Forelimb muscle (tissue), 1 donor: ENCODE results near the gene SMARCA2. TPM values are rescaled to one million over a fixed set of nuclear protein-coding genes. Genes with fewer than 3 reads are reported as not detected.
A peak's percentile ranks its signal among the peaks of the same experiment; 100 is the strongest.

Experiments used
- DNase-seq: peaks from one replicate; pipeline ENCODE4 v3.0.0-alpha.2; 2013; ENCODE audit warnings: low read depth
- polyA plus RNA-seq: library from polyadenylated mRNA; unstranded; fragments of 120-200 nt; gene quantifications from one replicate; pipeline ENCODE4 v1.2.1, GENCODE V29; 2013; ENCODE audit not compliant: insufficient read length

SMARCA2 gene
- polyA plus RNA-seq, 1 donor, result 75.9 TPM

DNA sequence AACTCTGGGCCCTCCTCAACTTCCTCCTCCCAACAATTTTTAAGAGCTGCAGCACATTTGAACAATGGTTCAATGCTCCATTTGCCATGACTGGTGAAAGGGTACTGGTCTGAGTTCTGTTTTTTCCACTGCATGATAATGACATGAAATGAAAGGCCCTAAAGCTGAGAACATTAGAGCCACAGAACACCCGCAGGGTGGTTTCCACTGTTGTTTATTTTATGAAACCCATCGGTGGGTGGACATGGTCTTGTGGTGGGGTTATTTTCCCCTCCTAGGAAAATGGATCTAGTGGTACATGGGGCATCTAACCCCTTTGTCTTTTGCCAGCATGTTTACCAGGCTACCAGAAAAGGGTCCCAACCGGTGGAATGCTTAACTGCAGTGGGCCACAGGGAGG, 71.8 kb downstream of the SMARCA2 start:
- DNase-seq, result no peak

DNA sequence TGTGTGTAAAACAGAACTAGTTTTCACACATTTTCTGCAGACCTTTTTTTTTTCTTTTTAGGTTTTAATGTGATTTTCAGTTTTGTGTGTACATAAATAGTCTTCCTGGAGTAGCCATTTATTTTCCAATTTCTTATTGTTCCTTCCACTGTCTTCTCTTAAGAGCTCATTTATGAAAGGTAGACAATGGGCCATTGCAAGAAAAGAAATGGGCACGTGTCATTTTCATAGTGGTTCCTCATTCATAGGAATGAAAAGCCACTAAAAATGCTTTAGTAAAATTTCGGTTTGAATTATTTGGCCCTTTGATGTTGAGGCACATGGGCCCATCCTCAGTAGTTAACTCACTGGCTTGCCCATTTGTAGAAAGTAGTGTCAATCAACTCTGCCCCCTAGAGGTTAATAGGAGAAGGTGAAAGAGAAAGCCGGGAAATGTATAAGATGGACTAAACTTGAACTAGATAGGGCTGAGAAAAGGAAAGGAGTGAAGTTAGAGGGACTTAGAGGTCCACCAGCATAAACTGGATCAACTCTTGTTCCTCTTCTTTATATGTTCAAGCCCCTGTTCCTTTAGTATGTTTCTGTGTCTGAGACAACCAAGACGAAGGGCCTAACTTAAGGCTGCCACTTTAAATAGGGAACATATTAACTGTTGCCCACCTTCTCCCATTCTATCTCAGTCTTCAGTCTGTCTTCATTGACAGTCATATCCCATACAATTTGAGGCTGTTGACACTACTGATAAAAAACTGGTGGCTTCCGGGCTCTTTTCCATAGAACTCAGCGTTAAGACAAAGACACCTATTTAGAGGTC, 72.6 kb downstream of the SMARCA2 start:
- no peak for DNase-seq

DNA sequence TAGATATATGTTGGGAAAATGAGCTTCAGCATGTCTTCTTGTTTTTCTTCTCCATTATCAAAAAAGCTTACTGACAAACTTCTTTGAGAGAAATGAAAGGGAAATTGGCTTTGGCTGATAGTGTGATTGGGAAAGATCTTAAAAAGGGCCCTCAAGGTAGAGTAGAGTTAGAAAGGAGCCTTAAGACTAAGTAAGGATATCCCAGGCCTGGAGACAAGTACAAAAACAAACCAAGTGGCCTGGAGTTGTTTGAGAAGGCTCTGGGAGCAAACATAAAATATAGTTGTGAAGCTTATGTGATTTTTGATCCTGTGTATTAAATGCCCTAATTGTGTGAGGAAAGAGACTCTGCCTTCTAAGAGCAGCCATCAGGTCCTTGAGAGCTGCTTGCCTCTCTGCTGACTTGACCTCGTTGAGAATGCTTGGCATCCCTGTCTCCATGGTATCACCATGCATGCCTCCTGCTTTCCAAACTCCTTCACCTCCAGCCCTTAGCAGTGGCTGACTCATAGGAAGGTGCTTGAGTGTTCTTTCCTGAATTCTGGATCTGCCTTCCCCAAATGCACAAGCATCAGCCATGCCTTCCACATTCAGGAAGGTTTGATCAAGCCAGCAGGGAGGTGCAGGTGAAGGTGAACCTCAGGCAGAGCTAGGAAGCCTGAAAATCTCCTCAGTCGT, 78.9 kb downstream of the SMARCA2 start:
- DNase-seq, result no peak

DNA sequence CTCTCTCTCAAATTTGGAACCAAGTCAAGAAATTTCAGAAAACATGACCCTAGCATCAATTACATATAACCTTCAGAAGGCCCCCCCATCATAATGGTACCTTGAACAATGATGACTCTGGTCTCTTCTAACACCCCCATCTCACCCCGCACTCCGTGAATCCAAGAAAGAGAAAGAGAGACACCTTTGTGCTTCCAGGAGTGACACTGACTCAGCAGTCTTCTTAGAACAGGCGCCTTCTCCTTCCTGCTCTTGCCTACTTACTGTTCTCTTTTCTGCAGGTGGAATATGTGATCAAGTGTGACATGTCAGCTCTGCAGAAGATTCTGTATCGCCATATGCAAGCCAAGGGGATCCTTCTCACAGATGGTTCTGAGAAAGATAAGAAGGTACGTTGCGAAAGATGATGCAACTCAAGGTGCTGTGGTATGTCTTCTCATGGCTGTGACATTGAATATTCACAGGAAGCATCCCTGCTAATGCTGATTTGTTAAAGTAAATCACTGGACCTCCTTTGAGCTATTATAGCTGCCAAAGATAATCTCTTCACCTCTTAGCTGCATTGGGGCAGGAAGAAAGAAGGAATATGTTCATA, 81.3 kb downstream of the SMARCA2 start:
- DNase-seq, result no peak

DNA sequence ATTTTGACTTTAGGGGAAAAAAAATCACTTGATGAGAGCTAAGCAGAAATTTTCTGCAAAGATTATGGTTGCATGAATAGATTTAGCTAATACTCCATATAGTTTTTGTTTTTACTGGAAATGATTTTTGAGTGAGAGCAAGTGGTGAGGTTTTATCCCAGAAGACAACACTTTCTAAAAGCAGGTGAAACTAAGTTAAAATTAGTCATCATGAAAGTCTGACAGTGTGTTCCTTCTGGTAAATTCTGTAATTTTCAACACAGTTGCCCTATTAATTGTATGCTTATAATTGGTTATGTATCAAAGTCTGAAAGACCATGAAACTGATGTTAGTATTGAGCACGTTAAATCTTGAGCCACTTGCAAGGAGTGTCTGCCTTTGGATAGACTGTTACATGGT, 91.5 kb downstream of the SMARCA2 start:
- no peak for DNase-seq

DNA sequence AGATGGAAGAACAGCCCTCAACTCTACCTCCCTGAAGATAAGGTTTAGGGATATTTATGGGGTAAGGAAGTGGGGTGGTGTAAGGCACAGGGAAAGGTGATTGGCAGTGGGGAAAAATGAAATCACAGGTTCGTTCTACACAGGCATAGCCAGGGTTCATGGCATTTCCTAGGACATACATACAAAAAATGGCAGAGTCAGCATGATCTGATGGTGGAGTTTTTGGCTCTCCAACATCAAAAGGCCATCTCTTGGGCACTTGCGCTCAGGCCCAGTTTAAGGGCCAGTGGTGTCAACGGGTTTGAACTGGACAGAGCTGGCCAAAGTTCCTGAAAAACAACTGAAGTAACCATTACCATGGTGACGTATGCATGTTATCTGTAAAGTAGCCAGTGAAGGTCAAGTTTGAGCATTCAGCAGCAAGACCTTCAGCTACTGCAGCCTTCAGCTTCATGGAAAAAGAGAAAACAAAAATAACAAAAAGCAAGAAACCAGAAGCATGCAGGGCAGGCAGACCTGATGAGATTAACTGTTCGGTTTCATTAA, 92.8 kb downstream of the SMARCA2 start:
- DNase-seq, result no peak

DNA sequence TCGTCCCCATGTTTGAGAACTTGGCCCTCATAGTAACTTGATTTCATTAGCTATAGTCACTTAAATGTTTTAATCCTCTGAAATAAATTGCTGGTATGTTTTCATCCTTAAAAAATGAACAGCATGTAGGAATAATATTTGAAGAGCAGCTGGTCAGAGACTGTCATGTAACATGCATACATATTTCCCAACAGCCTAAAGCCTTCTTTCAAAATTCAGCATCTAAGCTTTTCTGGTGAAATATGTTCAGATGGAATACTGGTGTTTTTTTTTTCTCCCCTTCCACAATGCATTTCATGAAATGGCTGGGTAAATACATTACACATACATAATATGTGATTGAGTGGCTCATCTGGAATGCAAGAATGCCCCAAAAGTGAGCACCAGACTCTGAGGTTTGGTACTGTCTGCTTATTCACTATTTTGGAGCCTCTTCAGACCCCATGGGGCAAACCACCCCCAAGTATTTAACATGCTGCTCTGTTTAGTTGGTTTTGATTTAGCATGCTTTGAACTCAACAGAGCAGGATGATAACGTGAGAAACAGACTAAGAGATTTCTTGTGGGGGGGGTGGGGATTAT, 94.0 kb downstream of the SMARCA2 start:
- no peak for DNase-seq

DNA sequence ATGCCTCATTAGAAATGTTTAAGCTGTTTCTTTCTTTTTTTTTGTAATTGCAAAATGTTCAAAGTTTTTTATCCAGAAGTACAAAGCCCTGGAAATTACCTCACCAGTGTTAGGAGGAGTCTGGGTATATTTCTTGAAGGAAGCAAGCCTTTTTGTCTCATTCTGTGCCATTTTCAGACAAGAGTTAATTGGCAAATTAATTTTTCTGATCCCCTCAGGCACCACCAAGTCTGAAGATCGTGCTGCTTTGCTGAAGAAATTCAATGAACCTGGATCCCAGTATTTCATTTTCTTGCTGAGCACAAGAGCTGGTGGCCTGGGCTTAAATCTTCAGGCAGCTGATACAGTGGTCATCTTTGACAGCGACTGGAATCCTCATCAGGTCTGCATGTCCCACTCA, 94.9 kb downstream of the SMARCA2 start:
- no peak for DNase-seq

DNA sequence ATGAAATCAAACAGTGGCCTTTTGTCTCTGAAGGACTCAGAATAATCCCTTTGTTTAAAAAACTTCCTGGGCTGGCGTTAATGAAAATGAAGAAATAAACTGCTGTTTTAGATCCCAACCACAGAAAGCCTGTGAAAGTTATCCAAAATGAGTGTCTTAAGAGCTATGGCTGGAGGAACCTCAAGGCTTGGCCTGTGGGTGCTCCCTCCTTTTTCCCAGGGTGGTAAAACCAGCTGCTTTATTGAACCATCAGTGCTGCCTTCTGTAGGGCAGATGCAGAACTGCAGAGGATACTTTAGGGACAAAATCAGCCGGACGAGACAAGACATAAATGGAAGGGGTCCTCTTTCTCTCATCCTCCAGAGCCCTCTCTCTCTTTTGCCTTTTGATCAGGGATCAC, 100.9 kb downstream of the SMARCA2 start:
- DNase-seq, result no peak

DNA sequence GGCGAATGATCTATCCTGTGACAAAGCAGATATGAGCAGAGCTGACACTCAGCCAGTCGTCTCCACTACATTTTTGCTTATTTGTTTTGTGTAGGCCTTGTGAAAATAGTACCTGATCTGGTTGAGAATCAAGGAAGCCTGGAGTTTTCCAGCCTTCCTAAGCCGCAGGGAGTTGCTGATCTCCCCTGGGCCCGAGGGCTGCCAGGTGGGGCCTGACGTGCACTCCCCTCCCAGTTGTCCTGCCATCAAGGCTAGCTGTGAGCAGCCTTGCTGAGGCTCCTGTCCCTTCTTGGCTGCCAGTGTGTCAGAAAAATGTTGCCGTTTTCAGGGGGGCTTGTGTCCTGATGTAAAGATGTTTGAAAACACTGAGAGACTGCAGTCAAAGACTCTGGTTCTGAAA, 102.4 kb downstream of the SMARCA2 start:
- no peak for DNase-seq

DNA sequence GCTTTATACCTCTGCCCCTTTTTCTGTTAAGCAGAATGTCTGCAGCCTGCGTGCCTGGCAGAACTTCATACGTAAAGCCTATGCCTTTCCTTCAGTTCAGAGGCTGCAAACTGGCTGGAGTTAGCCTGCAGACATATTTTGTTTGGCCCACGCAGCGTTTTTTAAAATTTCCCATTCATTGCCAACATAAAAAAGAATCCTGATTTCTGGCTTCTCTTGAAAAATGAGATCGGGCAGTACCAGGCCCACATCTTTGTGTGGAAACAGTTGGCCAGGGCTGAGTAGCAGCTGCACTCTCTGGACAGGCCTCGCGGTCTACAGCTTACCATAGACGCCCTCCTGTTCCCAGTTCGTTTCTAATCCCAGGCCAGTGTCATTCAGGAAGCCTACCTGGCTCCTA, 104.4 kb downstream of the SMARCA2 start:
- DNase-seq, result no peak

DNA sequence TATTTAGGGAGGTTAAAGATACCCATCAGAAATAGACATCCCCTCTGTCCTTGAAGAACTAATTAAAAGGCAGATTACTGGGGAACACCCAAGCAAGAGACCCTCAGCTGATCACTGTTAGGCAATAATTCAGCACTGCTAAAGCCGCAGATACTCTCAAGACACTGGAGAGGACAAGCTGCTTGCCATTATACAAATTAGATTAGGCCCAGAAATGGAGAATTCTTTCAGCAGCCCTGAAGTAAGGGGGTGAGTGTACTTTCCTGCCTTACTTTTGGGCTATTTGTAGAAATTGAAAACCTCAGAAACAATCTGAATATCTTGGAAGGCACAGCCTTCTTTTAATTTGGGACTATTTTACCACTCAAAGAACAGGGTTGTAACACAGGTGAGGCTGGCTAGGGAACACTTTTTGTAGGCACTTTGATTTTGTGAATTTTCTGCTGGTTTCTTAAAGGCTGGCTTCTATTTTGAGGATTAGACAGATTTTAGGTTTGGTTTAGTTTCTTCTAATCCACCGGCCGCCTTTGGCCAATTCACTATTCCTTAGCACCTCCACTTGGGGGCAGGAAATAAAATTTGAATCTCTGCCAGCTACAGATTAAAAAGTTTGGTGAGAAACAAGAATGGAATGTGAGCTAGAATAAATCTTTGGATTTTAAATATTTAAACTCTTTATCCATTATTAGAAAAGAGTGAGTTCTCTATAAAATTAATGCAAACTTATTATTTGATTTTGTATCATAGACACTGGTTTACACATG, 106.0 kb downstream of the SMARCA2 start:
- DNase-seq, result no peak

DNA sequence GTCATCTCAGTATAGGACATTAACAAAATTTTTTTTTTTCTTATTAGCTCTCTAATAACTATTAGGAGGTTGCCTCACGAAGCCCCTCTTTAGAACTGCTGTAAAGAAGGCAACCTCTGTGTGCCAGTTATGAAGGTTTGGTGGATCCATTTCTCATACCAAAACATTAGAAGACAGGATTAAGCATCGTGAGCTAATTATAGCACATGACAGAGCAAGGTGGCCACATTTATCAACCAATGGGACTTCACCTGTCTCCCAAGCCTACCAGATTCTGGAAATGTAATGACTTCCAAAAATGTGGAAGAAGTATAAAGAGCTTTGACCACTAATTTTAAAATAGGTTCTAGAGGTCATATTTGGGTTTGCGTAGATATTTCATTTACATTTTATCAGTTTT, 107.2 kb downstream of the SMARCA2 start:
- no peak for DNase-seq

DNA sequence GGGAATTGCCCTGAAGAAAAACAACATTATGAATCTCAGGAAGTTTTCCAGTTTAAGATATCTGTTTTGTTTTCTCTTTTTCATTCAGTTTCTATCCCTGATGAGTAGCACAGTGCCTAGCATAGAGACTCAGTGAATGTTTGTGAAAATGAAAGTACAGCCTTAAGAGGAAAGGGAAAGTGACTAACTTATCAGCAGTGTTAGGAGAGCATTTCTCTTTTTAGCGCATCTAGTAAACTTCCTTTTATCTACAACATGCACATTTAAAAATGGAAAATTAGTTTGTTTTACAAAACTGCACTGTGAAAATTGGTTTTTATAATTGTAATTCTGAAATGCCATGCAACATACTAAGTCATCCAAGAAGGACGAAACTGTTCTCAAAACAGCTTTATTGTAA, 110.8 kb downstream of the SMARCA2 start:
- no peak for DNase-seq

DNA sequence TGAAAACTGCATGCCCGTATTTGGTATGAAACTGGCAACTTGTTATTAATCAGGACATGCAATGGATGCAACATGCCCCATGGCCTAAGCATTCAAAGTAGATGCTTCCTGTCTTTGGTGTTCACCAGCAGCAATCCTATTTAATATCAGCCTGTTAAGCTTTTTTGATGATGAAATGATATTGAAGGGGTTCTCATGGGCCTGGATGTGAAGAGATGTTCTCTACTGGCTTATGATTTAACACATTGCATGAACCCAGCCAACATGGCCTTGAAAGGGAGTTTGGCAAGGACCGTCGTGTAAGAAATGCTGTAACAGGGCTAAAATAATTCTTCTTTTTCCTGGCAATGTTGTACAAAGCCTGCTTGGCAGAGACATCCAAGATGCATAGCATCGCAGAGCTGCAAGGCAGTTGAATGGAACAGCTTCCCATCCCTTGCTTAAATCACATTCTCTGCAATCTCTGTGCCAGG, 111.2 kb downstream of the SMARCA2 start:
- peak; percentile 39 for DNase-seq

DNA sequence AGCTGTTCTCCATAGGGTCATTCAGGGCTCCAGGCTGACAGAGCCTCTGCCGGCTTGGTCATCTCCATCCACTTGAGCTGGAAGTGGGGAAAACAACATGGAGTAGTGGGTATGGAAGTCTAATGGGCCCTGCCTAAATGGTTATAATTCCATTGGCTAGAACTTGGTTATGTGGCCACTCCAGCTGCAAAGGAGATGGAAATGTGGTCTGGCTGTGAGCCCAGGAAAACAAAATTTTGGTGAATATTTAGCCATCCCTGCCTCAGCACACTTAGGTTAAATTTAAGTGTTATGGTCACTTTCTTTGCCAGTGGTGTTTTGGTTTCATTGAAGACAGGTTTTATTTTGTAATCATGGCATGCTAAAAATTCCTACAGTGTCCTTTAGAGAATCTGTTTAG, 112.3 kb downstream of the SMARCA2 start:
- DNase-seq, result no peak

DNA sequence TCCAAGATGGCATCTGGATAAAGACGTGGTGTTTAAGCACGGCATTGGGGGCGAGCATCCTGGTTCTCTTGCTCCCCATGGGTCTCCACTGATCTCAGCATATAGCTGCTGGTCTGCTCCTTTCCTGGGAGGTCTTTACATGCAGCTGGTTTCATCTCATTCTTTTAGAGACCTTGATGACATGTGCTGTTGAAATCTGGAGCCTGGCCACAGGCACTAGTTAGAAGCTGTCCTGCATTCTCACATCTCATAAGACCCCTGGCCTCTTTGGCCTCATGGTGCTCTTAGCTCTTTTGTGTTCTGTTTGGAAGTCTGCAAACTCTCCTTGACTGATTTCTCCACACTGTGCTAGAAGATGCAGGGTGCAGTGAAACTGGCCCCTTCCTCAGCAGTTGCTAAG, 113.0 kb downstream of the SMARCA2 start:
- DNase-seq, result no peak

DNA sequence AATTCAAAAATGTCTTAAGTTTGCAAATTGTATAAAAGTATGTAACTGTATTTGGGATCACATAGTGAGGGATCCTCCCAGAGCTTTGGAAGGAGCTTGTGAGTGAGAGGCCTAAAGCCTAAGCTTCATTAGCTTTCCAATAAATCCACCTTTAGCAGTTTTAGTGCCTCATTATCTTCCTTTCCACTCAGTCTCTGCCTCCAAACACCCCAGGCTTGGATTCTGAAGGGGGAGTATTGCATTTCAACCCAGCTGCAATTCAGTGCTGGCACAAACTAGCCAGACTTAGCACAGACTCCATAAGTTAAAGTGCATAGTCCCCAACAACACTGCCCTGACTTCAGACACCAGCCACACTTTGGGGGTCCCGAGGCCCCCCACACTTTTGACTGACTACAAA, 113.5 kb downstream of the SMARCA2 start:
- DNase-seq, result no peak

DNA sequence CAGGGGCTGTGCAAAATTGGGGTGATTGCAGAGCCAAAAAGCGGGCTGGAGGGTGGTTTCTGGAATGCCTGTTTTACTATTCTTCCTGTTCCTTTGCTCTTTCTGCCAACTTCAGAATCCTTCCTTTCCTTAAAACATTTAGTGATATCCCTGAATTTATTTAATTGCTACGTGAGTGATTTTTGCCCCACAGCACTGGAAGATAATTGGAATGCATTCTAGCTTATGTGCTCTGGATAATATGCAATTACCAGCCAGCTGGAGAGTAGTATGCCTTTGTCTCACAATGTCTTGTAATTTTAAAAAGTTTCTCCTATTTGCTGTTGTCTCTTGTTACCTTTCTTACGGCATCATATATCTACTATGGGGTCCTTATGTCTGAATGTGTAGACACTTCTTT, 115.8 kb downstream of the SMARCA2 start:
- DNase-seq, result no peak

DNA sequence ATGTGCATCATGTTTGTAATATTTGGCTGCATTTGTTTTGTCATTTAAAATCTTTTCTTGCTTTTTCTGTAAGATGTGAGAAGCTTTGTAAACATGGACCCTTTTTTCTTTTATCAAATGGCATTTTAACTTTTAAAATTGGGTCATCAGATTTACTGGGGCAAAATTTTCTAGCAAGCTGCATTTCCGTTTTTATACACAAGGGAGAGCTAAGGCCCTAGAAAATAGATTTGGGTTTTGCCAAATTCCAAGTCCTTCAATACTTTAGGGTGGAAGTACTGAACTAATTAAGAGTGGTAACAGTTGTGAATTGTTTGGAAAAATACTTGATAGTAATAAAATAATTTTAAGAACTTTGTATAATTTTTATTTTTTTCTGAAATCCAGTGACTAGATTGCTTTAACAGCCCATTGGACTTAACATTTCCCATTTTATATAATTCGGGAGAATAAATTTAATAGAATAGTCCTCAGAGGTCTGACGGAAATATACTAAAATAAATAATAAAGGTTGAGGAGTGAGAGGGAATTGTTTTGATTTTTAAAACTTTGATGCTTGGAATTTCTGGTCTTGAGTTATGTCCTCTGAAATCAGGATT, 117.4 kb downstream of the SMARCA2 start:
- DNase-seq, result no peak

DNA sequence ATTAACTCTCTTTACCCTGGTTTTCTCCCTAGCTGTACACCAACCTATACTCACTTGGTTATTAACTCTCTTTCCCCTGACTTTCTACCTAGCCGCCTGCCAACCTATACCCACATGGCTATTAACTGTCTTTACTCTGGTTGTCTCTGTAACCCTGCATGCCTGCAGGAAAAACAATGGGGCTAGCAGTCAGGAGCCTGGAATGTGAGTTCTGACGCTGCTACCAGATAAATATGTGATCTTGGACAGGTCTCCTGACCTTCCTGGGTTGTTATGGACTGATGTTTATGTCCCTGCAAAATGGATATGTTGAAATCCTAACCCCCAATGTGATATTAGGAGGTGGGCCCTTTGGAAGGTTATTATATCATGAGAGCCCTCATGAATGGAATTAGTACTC, 119.2 kb downstream of the SMARCA2 start:
- no peak for DNase-seq
